Dedifferentiated amniotic fluid mesenchymal stem cell (primary cell): ENCODE measurements around the gene PRRC2B.
"Not testable (repeated sequence)": the region's sequence is repeated elsewhere in the genome, so short reads cannot be mapped to it uniquely, and the experiment has no call there.

ENCODE experiments used
- DNase-seq: peaks from one replicate; pipeline ENCODE4 v3.0.0-alpha.2; 2016; ENCODE audit errors: extremely low spot score

PRRC2B gene

GRCh38 chr9:131539223-131539923 is 145.5 kb downstream of the PRRC2B start:
- no peak for DNase-seq

- no peak for DNase-seq
Observed at GRCh38 chr9:131543141-131543540, 149.3 kb downstream of the PRRC2B start.

GRCh38 chr9:131545003-131545785 is 151.3 kb downstream of the PRRC2B start, which contains the start of gene PRRT1B:
Gene PRRT1B (plus strand): TSS chr9:131545523. CDS start chr9:131545616, 93 bp downstream.
- no peak for DNase-seq

- no peak for DNase-seq
Observed at GRCh38 chr9:131545786-131546335, 152.0 kb downstream of the PRRC2B start.

GRCh38 chr9:131546336-131547084 is 152.6 kb downstream of the PRRC2B start:
- no peak for DNase-seq

- not testable (repeated sequence) for DNase-seq
Observed at GRCh38 chr9:131549186-131549585, 155.3 kb downstream of the PRRC2B start.
